HG03139 (cell line): ENCODE data around the gene MAD1L1.
"Not testable (repeated sequence)": the region's sequence is repeated elsewhere in the genome, so short reads cannot be mapped to it uniquely, and the experiment has no call there.

ENCODE experiments used
- ATAC-seq: cut with Tn5 transposase; IDR thresholded peaks from one replicate; pipeline ENCODE4 v1.9.1; 2021; ENCODE audit not compliant: unreplicated experiment

Gene MAD1L1

GRCh38 chr7:1892011-1892965 is 340.5 kb downstream of the MAD1L1 start:
- no peak for ATAC-seq

DNA sequence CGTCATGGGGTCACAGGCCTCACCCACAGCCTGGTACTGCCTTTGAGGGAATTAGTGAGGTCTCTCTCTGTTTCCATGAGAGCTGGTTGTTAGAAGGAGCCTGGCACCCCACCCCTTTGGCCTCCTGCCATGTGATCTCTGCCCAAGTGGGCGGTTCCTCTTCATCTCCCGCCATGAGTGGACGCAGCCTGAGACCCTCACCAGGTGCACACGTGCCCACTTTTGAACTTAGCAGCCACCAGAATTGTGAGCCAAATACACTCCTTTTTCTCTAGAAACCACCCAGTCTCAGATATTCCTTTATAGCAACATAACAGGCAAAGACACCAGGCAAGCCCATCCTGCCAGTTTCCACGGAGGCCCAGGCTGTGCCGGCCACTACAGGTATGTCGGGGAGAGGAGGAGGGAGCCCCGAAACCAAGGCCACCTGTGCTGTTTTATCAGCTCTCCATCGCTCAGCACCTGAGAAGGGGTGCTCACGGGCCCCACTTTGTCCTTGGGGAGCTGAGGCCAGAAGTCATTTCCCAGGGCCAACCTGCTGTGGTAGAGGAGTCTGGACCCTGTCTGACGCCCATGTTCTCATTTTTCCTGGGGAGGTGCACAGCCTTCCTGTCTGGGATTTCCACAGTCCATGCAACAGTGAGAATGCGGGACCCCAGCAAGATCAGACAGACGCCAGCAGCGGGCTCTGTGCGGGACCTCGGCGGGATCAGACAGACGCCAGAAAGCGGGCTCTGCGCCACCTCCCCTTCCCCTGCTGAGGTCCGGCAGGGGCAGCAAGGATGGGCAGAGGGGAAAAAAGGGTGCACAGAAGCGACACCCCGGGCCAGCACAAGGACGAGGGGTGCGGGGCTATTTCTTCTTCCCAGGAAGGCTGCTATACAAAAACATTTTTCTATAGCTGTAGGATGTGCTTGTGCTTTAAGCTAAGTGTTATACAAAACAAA is 342.2 kb downstream of the MAD1L1 start:
- no peak for ATAC-seq

DNA sequence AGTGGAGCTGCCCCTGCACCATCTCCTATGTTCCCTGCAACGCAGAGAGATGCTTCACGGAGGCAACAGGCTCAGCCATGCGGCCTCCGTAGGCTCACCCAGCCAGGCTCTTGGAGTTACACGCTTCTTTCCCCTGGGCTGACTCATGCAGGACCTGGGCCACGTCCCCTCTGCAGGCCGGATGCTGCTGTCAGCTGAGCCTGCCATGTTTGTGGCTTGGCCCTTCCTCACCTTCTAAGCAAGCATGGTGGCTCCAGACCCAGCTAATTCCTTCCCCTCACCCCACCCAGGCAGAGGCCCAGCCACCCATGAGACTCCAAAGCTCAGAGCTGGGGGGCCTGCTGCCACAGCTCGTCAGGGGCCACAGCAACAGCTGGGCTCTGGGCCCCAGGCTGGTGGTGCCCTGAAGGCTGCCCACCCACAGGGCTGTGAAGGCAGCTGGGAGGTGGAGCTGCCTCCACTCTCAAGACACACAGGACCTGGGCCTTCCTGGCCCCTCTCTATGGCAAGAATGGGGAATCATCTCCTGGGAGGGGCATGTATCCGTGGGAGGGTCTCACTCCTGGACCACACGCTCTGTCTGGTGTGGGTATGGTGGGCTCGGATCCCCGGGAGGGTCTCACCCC is 343.1 kb downstream of the MAD1L1 start:
- no peak for ATAC-seq

DNA sequence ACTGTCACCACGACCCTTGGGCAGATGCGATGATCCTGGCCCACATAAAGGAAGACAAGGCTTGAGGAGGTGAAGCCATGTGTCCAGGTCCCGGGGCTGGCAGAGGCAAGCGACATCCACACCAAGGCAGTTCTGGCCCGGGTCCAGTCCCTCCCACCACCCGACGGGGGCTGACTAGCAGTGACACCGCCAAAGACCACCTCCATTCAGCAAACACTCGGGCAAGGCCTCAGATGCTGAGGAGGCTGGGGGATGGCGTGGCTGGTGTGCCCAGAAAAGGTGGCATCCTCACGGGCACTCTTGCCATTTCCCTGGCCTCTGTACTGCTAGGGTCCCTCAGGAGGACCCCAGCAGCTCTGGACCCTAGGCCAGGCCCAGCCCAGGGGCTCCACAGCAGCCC is 343.7 kb downstream of the MAD1L1 start:
- ATAC-seq: no peak

GRCh38 chr7:1888425-1888824 is 344.3 kb downstream of the MAD1L1 start:
- ATAC-seq: no peak

DNA sequence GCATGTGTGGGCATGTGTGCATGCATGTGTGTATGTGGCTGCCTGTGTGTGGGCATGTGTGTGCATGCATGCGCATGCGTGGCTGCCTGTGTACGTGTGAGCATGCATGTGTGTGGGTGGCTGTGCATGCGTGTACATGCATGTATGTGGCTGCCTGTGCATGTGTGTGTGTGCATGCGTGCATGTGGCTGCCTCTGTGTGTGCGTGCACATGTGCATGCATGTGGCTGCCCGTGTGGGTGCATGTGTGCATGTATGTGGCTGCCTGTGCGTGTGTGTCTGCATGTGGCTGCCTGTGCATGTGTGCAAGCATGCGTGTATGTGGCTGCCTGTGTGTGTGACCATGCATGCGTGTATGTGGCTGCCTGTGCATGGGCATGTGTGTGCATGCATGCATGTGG is 345.5 kb downstream of the MAD1L1 start:
- no peak for ATAC-seq

DNA sequence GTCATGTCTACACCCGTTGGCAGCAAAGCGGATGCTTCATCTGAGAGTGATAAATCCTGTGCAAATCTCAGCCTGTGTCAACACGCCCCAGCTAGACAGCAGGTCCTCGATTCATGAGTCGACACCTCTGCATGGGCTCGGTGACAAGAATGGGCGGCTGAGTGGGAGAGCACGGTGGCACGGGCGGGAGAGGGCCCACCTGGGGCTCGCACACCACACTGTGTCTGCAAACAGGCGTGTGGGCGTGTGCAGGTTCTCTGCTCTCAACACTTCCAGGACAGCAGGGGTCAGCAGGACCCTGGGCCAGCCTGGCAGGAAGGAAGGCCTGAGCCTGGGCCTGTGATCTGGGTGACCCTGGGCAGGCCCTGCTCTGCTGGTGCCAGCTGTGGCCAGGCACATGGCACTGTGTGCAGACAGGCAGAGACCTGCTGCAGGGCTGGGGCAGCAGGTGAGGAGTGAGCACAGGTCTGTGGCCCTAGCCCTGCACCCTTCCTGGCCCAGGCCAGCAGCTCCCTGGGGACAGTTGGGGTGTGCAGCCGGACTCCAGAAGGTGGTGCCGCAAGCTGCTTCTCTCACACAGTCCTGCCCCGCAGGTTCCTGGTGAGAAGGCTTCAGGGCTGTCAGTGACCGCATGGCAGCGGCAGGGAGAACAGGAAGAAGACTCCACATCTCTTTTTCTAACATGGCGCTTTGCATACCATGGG is 346.2 kb downstream of the MAD1L1 start:
- no peak for ATAC-seq

DNA sequence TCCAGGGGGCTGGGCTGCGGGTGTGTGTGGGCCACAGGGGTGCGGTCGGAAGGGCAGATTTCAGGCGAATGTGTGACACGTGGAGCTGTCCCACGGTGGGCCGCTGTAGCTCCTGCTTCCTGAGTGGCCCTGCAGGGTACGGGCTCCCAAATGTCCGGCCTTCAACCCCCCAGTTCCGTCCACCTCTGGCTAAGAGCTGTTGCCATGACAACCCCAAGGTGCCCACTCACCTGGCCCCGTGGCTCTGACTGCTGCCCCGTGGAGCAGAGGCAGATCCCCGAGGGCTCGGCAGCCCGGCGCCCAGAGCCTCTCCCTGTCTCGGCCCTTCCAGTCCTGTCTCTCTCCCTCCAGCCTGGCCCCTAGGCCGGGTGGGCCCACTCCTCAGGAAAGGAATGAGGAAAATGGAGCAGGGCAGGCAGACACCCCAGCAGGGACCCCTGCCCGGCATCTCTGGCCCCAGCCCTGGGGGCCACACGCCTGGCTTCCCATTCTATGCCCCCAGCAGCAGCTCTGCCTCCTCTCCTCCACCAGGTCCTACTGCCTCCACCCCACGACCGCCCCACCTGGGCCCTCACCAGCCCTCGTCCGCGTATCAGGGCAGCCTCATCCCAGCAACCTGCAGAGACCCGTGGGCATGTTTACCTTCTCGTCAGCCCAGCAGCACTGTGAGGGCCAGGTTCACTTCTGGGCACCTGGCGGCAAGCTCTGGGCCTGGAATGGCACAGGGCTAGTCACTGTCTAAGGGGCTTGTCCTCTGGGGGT is 347.1 kb downstream of the MAD1L1 start:
- ATAC-seq: no peak

GRCh38 chr7:1884583-1885350 is 348.0 kb downstream of the MAD1L1 start:
- ATAC-seq: no peak

- ATAC-seq: no peak
Measured at GRCh38 chr7:1883834-1884582, 348.7 kb downstream of the MAD1L1 start.

GRCh38 chr7:1883031-1883761 is 349.5 kb downstream of the MAD1L1 start:
- ATAC-seq: no peak

- ATAC-seq: no peak
Measured at GRCh38 chr7:1882451-1882850, 350.3 kb downstream of the MAD1L1 start.

DNA sequence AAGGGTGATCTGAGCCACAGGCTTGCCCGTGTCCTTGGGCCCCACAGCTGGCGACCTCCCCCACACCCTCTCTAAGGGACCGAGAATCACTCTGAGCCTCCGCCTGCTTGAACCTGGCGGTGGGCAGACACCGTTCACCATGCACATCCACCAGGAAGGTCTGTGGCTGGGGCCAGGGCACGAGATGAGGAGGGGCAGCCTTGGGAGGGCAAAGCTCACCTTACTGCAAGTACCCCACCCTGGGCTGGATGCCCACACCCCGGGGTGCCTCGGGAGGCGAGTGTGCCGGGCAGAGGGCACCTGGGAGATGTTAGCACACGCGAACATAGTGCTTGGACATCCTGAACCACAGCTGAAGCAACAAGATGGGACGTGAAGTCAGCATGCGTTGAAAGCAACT is 350.8 kb downstream of the MAD1L1 start:
- no peak for ATAC-seq

DNA sequence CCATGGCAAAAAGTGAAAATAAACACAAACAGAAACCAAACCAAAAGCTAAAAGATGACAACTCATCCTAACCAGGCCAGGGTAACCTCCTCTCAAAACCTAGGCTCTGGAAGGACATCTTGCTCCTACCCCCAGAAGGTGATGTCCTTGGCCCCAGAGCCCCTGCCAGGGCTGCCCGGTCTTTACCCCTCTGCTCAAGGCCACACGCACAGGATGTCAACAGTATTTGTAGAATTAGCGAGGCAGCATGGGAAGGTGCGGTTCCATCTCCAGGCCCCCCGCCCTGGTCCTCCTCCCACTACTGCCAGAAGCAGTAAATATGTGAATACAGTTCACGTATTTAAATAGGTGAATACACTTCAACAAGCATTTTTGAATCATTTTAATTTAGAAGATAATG is 356.1 kb downstream of the MAD1L1 start:
- not testable (repeated sequence) for ATAC-seq

GRCh38 chr7:1875392-1876199 is 357.1 kb downstream of the MAD1L1 start:
- ATAC-seq: not testable (repeated sequence)

DNA sequence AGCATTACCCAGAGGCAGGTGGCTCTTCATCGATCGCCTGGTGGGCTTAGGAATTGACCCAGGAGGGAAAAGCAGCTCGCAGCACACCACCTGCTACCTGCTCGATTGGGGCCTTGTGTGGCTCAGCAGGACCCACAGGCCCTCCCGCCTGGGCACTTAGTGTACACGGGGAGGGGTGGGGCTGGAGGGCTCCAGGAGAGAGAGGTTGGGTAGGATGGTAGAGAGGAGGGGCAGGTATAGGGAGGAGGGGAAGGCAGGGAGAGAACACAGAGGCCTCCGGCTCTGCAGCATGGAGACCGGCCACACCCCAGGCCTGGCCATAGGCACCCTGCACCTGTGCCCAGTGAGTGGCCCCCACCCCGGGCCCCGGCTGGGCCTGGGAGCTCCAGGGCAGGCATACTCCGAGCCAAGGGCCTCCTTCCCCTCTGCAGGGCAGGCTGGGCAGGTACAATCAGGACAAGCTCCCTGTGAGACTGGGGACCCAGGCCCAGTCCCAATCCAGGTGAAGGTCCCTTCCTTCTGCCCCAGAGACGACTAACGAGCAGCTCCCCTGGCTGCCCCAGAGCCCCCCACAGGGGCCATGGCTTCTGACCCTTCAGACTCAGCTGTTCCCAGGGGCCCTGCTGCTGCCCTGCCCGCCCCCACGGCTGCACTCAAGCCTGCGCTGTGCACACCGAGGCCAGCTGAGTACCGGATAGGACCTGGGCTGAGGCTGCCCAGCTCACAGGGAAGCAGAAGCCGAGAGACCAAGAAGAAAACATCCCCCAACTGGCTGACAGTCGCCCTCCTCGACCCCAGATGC is 358.0 kb downstream of the MAD1L1 start:
- not testable (repeated sequence) for ATAC-seq
